ENCODE data around the gene SLC38A3.

Gene SLC38A3

GRCh38 chr3:50204804-50205412 lies at the start of gene SLC38A3:
Gene SLC38A3, plus strand, starts transcription at chr3:50205271. Its CDS starts 8,929 bp downstream, at chr3:50214200.
- no peak for DNase-seq

DNA sequence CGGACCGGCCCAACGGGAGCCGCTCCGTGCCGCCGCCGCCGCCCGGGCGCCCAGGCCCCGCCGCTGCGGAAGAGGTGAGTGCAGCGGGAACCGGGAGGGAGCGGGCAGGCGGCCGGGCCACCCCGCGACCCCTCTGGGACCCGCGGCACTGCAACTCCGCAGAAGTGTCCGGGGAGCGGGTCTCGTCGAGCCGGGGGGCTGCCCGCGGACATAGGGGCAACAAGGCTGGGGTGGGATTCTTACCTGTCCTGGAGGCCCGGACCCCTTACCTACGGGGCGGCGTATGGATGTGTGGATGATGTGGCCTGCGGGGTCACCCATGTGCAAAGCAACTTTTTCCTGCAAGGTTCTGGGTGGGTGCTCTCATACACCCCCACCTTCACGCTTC lies 49.6 kb upstream of the SLC38A3 start:
- DNase-seq = no peak

DNA sequence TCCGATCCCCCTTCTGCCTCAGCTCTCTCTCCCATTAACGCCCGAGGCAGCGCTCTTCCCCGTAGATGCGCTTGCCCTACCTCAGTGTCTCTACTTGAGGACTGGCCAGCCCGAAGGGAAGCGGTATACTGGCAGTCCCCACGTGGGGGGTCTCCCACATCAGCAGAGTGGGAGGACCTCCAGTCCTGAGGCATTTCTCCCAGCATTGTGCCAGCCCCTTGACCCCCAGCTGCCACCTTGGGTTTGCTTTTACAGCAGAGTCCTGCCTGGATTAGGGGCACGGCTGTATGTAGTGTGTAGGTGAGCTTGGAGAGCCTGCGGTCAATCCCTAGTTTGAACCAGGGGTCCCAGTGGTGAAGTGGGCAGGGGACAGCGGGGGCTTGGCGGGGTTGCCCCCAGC lies 49.2 kb upstream of the SLC38A3 start:
- no peak for DNase-seq

DNA sequence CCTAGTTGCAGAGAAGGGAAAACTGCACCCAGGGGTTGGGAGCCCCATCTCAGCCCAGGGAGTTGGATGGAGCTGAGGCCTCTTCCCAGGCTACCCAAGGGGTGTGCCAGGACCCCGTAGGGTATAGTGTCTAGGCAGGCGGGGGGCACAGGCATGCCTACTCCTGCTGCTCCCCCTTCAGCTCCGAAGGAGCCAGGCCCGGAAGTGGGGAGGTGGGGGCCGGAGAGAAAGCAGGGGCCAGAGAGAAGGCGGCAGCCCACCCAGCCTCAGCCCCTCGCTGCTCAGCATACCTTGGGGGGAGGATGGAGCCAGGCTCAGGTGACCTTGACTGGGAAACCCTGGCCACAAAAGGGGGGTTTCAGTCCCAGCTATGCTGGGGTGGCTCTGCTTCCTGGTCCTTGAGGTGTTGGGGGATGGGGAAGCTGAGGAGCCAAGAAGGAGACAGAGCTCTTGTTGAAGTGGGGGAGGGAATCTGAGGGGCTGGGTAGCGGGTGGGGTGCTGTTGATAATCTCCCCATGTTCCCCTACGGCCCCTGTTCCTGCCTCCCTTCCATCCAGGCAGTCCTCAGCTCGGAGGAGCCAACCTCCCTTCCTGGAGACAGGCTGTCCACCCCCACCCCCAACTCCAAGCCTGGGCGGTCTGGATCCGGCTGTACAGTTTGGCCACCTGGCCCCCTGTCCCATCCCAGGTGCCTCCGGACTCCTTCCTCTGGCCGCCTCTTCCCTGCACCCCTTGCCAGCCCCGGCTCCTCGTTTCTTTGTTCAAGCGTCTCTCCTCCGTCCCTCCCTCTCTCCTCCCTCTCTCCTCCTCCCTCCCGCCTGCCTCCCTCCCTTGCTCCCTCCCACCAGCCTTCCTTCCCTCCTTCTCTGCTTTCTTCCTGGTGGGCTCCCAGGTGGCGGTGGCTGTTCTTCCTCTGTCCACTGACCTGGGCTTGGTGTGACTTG lies 48.2 kb upstream of the SLC38A3 start:
- no peak for DNase-seq

DNA sequence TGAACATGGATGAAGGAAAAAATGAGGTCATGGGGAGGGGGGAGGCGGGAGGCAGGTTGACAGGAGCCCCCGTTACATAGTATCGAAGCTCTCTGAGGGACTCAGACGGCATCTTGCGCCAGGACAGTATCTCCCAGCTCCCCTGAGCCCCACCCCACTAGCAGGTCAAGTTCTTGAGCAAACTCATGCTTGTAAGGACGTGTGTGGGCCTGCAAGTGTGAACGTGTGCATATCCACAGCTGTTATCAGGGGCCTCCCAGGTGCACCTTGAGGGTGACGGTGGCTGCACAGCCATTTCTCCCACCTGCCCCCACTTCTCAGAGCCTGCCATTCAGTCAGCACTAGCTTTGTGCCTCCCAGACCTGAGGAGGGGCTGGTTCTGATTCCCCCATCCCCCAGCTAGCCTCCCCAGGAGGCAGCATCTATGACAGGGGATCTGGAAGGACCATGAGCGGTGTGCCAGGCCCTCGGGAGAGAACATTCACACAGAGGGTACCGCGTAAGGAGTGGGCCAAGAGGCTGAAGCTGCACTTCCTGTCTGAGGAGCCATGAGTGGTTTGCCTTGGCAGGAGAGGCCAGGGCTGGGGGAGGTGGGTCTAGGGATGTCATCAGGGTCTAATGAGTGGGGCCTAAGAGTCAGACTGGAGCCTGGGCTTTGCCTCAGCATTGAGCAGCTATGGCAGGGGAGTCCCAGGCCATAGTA lies 47.1 kb upstream of the SLC38A3 start:
- no peak for DNase-seq

GRCh38 chr3:50158530-50159146 lies 46.4 kb upstream of the SLC38A3 start:
- no peak for DNase-seq

- DNase-seq = no peak
Measured at GRCh38 chr3:50160561-50160983, 44.5 kb upstream of the SLC38A3 start.

DNA sequence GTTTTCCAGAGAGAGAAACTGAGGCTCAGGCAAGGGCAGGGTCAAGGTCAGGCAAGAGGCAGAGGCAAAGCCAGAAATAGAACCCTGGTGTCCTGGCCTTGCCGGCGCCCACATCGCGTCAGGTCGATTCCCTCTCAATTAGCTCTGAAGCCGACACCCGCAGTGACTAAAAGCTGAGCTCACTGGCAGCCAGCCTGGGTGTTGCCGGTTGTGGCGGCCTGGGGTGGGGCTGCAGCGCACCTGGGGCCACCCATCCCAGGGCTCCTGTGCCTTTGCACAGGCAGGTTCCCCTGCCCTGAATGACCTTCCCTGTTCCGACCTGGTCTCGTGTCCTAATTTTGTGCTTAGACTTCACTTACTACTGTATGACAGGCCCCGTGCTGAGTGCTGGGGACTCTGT lies 43.8 kb upstream of the SLC38A3 start:
- DNase-seq = no peak

DNA sequence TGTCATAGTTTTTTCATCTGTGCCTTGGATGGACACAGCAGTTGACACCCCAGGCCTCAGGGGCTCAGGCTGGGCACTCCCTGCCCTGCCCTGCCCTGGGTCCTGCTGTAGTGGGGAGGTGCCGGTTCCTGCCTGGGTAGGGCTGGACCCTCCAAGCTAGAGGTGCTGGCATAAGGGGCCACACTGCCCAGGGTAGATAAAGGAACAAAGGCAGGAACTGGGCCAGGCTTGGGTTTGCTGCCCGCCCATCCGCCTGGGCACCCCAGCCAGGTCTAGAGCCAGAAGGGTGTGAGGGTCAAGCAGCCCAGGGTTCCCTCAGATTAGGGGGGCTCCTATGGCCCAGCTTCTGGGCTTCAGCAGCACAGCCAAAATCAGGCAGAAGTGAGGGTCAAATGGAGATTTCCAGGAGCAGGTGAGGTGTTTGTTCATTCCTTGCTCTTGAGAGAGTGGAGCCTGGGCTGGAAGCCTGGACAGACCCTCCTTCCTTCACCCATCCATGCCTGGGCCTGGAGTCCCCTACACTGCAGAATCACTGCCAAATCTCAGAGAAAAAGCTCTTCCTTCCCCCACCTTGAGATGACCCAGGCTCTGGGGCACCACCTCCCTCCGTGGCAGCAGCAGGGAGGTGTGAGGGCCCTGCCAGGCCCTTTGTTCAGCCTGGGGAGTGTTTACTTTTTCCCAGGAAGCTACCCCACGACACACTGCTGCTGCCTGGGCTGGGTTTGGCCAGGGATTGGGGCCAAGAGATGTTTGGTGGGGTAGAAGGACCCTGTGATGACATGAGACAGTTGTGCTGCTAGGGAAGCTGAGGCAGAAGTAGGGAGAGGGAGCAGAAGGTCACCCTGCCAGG lies 42.8 kb upstream of the SLC38A3 start:
- no peak for DNase-seq

- DNase-seq = no peak
Measured at GRCh38 chr3:50163572-50164455, 41.3 kb upstream of the SLC38A3 start.

GRCh38 chr3:50164481-50164880 lies 40.6 kb upstream of the SLC38A3 start:
- DNase-seq = no peak

GRCh38 chr3:50164984-50165909 lies 39.8 kb upstream of the SLC38A3 start:
- no peak for DNase-seq

DNA sequence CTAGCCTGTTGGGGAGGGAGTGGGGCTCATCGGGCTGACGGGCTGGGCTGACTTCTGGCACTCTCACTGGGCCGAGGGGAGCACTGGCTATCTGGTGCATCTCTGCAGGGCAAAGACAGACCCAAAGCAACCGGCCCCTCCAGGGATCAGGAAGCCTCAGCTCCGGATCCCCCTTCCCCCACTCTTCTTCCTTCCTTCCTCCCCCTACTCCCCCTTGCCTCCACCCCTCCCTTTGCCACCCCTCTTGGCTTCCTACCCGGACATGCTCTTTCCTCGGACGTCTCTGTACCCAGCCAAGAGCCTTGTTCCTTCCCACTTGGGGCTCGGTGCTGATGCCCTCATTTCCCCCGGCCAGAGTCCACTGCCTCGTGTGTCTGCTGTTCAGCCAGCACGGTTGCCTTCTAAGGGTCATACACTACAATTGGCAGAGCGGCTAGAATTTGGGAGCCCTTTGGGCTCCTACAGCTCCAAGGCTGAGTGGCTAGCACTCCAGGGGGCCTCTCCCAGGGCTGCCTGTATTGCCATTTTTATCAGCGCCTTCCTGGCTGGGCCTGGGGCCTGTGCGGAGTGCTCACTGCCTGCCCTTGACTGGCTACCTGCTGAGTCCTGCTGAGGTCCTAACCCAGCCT lies 39.0 kb upstream of the SLC38A3 start:
- no peak for DNase-seq

DNA sequence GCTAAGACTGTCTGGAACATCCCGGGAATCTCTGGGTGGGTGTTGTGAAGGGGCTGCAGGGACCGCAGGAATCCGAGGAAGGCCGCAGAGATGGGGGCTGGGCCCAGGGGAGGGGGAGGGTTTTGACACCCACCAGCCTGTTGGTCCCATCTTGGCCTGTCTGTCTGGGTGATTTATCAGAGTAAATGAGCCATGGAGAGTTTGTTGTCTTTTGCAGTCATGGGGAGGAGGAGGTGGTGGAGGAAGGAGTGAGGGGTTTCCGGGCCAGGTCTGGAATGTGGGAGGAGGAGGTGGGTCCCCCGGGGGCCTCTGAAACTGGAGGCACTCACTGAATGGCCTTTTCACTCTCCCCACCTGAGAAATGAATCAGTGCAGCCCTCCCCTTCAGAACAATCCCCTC lies 38.5 kb upstream of the SLC38A3 start:
- no peak for DNase-seq

DNA sequence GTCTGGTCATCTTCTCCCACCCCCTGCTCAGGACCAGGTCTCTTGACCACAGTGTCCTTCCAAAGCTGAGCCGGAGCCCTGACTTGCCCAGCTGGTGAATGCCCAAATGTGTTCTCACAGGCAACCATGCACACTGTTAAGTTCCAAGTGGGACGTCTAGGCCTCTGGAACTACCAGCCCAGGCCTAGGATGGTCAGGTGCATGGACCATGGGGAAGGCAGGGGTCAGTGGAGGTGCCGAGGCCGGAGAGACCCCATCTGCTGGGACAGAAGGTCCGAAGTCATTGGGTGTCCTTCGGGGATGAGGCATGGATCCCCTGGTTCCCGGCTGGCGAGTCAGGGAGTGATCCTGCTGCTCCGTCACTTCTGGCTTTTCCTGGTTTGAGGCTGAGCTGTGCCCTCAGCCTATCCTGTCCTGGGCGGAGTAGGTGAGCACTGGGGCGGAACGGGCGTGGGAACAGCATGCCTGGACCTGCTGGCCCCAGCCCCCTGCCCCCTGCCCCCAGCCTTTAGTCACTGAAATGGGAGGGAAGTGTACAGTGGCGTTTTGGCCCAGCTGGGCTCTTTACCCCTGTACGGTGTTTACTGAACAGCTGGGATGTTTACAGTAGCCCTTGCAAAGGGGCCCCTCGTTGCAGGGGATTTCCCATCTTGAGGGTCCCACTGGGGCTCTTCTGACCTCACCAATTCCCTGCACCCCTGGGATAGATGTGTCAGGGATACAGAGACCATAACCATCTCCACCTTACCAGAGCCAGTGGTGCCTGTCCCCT lies 37.8 kb upstream of the SLC38A3 start:
- no peak for DNase-seq

GRCh38 chr3:50167841-50168209 lies 37.2 kb upstream of the SLC38A3 start:
- DNase-seq = no peak

DNA sequence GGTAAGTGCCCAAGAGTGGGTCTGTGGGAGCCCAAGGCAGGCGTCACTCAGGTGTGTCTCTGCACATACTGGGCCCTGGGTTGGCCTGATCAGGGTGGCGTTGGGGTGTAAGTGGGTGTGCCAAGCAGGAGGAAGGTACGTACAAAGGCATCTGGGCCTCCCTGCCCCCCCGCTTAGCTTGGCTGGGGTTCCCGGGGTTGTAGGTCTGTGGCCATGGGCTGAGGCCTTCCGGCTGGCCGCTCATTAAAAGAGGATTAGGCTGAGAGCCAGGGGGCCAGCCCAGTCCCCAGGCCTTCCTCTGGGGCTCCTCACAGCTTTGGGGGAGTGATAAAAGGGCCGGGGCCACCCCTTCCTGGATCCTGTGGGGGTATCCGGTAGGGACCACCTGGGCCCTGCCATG lies 36.7 kb upstream of the SLC38A3 start:
- no peak for DNase-seq

- DNase-seq = no peak
Measured at GRCh38 chr3:50168791-50169190, 36.3 kb upstream of the SLC38A3 start.

All from stimulated activated CD4-positive, alpha-beta T cell treated with anti-CD3 and anti-CD28 coated beads, Interleukin-12 subunit alpha, Interleukin-12 subunit beta, amount 100 ng/mL, for 4 hours (primary cell).